ENCODE data around the gene GUCY1B1.

GRCh38 chr4:155795991-155796390, 37.2 kb downstream of the GUCY1B1 start:
- TF ChIP-seq, protein P1, sequence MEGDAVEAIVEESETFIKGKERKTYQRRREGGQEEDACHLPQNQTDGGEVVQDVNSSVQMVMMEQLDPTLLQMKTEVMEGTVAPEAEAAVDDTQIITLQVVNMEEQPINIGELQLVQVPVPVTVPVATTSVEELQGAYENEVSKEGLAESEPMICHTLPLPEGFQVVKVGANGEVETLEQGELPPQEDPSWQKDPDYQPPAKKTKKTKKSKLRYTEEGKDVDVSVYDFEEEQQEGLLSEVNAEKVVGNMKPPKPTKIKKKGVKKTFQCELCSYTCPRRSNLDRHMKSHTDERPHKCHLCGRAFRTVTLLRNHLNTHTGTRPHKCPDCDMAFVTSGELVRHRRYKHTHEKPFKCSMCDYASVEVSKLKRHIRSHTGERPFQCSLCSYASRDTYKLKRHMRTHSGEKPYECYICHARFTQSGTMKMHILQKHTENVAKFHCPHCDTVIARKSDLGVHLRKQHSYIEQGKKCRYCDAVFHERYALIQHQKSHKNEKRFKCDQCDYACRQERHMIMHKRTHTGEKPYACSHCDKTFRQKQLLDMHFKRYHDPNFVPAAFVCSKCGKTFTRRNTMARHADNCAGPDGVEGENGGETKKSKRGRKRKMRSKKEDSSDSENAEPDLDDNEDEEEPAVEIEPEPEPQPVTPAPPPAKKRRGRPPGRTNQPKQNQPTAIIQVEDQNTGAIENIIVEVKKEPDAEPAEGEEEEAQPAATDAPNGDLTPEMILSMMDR (IDR thresholded peaks at IDR 0.05 in 2 of 3, conservative IDR thresholded peaks at IDR 0.05 in 1 of 3; ENCODE audit: insufficient read depth in 2 of 3, low read depth in 1 of 3, low read length in 3 of 3): no peak
- TF ChIP-seq EZH2 (IDR thresholded peaks at IDR 0.05; ENCODE audit: borderline replicate concordance, low read depth, low read length) (no peak), JUN (IDR thresholded peaks at IDR 0.05; ENCODE audit: borderline replicate concordance, low read depth, low read length) (no peak), JUN (CRISPR knock-in tag; IDR thresholded peaks at IDR 0.05; ENCODE audit: borderline replicate concordance) (no peak), ESRRA (IDR thresholded peaks at IDR 0.05; ENCODE audit: borderline replicate concordance, low read depth) (no peak), TFE3 (CRISPR knock-in tag; IDR thresholded peaks at IDR 0.05) (no peak), JUND (IDR thresholded peaks at IDR 0.05; ENCODE audit: borderline replicate concordance, low read depth, low read length) (no peak), JUND (tag; IDR thresholded peaks at IDR 0.05; ENCODE audit: borderline replicate concordance, low read depth, low read length) (no peak), MXI1 (IDR thresholded peaks at IDR 0.05; ENCODE audit: low read depth, low read length) (no peak), ZNF449 (CRISPR knock-in tag; IDR thresholded peaks at IDR 0.05) (no peak), YY1 (IDR thresholded peaks at IDR 0.05; ENCODE audit: borderline replicate concordance in 1 of 3, control insufficient read depth in 1 of 3, extremely low read depth in 1 of 3, insufficient read depth in 3 of 3, insufficient read length in 1 of 3, insufficient replicate concordance in 2 of 3, low read depth in 1 of 3, low read length in 2 of 3) (no peak), FOS (IDR thresholded peaks at IDR 0.05; ENCODE audit: extremely low read depth, insufficient read length) (no peak)
- TF ChIP-seq, protein P2, sequence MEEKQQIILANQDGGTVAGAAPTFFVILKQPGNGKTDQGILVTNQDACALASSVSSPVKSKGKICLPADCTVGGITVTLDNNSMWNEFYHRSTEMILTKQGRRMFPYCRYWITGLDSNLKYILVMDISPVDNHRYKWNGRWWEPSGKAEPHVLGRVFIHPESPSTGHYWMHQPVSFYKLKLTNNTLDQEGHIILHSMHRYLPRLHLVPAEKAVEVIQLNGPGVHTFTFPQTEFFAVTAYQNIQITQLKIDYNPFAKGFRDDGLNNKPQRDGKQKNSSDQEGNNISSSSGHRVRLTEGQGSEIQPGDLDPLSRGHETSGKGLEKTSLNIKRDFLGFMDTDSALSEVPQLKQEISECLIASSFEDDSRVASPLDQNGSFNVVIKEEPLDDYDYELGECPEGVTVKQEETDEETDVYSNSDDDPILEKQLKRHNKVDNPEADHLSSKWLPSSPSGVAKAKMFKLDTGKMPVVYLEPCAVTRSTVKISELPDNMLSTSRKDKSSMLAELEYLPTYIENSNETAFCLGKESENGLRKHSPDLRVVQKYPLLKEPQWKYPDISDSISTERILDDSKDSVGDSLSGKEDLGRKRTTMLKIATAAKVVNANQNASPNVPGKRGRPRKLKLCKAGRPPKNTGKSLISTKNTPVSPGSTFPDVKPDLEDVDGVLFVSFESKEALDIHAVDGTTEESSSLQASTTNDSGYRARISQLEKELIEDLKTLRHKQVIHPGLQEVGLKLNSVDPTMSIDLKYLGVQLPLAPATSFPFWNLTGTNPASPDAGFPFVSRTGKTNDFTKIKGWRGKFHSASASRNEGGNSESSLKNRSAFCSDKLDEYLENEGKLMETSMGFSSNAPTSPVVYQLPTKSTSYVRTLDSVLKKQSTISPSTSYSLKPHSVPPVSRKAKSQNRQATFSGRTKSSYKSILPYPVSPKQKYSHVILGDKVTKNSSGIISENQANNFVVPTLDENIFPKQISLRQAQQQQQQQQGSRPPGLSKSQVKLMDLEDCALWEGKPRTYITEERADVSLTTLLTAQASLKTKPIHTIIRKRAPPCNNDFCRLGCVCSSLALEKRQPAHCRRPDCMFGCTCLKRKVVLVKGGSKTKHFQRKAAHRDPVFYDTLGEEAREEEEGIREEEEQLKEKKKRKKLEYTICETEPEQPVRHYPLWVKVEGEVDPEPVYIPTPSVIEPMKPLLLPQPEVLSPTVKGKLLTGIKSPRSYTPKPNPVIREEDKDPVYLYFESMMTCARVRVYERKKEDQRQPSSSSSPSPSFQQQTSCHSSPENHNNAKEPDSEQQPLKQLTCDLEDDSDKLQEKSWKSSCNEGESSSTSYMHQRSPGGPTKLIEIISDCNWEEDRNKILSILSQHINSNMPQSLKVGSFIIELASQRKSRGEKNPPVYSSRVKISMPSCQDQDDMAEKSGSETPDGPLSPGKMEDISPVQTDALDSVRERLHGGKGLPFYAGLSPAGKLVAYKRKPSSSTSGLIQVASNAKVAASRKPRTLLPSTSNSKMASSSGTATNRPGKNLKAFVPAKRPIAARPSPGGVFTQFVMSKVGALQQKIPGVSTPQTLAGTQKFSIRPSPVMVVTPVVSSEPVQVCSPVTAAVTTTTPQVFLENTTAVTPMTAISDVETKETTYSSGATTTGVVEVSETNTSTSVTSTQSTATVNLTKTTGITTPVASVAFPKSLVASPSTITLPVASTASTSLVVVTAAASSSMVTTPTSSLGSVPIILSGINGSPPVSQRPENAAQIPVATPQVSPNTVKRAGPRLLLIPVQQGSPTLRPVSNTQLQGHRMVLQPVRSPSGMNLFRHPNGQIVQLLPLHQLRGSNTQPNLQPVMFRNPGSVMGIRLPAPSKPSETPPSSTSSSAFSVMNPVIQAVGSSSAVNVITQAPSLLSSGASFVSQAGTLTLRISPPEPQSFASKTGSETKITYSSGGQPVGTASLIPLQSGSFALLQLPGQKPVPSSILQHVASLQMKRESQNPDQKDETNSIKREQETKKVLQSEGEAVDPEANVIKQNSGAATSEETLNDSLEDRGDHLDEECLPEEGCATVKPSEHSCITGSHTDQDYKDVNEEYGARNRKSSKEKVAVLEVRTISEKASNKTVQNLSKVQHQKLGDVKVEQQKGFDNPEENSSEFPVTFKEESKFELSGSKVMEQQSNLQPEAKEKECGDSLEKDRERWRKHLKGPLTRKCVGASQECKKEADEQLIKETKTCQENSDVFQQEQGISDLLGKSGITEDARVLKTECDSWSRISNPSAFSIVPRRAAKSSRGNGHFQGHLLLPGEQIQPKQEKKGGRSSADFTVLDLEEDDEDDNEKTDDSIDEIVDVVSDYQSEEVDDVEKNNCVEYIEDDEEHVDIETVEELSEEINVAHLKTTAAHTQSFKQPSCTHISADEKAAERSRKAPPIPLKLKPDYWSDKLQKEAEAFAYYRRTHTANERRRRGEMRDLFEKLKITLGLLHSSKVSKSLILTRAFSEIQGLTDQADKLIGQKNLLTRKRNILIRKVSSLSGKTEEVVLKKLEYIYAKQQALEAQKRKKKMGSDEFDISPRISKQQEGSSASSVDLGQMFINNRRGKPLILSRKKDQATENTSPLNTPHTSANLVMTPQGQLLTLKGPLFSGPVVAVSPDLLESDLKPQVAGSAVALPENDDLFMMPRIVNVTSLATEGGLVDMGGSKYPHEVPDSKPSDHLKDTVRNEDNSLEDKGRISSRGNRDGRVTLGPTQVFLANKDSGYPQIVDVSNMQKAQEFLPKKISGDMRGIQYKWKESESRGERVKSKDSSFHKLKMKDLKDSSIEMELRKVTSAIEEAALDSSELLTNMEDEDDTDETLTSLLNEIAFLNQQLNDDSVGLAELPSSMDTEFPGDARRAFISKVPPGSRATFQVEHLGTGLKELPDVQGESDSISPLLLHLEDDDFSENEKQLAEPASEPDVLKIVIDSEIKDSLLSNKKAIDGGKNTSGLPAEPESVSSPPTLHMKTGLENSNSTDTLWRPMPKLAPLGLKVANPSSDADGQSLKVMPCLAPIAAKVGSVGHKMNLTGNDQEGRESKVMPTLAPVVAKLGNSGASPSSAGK (IDR thresholded peaks at IDR 0.05): no peak
- TF ChIP-seq, protein P3, sequence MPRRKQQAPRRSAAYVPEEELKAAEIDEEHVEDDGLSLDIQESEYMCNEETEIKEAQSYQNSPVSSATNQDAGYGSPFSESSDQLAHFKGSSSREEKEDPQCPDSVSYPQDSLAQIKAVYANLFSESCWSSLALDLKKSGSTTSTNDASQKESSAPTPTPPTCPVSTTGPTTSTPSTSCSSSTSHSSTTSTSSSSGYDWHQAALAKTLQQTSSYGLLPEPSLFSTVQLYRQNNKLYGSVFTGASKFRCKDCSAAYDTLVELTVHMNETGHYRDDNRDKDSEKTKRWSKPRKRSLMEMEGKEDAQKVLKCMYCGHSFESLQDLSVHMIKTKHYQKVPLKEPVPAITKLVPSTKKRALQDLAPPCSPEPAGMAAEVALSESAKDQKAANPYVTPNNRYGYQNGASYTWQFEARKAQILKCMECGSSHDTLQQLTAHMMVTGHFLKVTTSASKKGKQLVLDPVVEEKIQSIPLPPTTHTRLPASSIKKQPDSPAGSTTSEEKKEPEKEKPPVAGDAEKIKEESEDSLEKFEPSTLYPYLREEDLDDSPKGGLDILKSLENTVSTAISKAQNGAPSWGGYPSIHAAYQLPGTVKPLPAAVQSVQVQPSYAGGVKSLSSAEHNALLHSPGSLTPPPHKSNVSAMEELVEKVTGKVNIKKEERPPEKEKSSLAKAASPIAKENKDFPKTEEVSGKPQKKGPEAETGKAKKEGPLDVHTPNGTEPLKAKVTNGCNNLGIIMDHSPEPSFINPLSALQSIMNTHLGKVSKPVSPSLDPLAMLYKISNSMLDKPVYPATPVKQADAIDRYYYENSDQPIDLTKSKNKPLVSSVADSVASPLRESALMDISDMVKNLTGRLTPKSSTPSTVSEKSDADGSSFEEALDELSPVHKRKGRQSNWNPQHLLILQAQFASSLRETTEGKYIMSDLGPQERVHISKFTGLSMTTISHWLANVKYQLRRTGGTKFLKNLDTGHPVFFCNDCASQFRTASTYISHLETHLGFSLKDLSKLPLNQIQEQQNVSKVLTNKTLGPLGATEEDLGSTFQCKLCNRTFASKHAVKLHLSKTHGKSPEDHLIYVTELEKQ (CRISPR knock-in tag; IDR thresholded peaks at IDR 0.05): no peak
